H1 (cell line): ENCODE data around the gene DLG4. TPM values are rescaled to one million over a fixed set of nuclear protein-coding genes. Genes with fewer than 3 reads are reported as not detected.
A peak's percentile ranks its signal among the peaks of the same experiment; 100 is the strongest.

Source experiments
- CTCF ChIA-PET: fragments of 300-600 bp; sonication (Branson Sonifier 250); formaldehyde crosslinking; loops from one replicate; lab custom pipeline; 2021; ENCODE audit not compliant: partially characterized antibody; lab: Charles Lee
- POLR2A ChIA-PET: fragments of 300-600 bp; sonication (Branson Sonifier 250); formaldehyde crosslinking; loops from one replicate; lab custom pipeline; 2021; ENCODE audit warnings: inconsistent platforms; ENCODE audit not compliant: partially characterized antibody; lab: Charles Lee
- DNase-seq, 2 experiments: peaks; one replicate each; pipeline versions ENCODE4 v3.0.0 to v3.0.0-alpha.2; 2010 to 2022; ENCODE audit warnings: low spot score in 2 of 2, low read depth in 1 of 2, mixed read lengths in 1 of 2
- FAIRE-seq: peaks from 2 replicates; lab custom pipeline; 2011; peaks lifted over from hg19 to GRCh38; lab: Jason Lieb, UNC
- H2AFZ ChIP-seq: 2 replicates; pipeline ENCODE4 v1.8.1; 2012; ENCODE audit warnings: low read length, inconsistent platforms
- H2AK5ac ChIP-seq: 2 replicates; pipeline ENCODE4 v1.6.1; 2013; ENCODE audit warnings: low read depth, low read length
- H2BK120ac ChIP-seq: replicated peaks from 2 replicates; pipeline ENCODE3; 2013; ENCODE audit warnings: low read depth, low read length, inconsistent platforms
- H2BK12ac ChIP-seq: 2 replicates; pipeline ENCODE4 v1.6.1; 2013; ENCODE audit warnings: low read depth, low read length
- H2BK15ac ChIP-seq: 2 replicates; pipeline ENCODE4 v1.6.1; 2013; ENCODE audit warnings: low read length
- H2BK20ac ChIP-seq: 2 replicates; pipeline ENCODE4 v1.6.1; 2013; ENCODE audit warnings: low read length
- H2BK5ac ChIP-seq: 2 replicates; pipeline ENCODE4 v1.6.1; 2013; ENCODE audit warnings: low read depth, low read length
- H3K14ac ChIP-seq: 2 replicates; pipeline ENCODE4 v1.6.1; 2013; ENCODE audit warnings: inconsistent platforms; ENCODE audit not compliant: insufficient read length
- H3K18ac ChIP-seq: 2 replicates; pipeline ENCODE4 v1.6.1; 2013; ENCODE audit warnings: low read length; ENCODE audit errors: extremely low read depth
- H3K23ac ChIP-seq: 2 replicates; pipeline ENCODE4 v1.6.1; 2013; ENCODE audit warnings: inconsistent platforms; ENCODE audit not compliant: insufficient read length
- H3K23me2 ChIP-seq: 2 replicates; pipeline ENCODE4 v1.6.1; 2013; ENCODE audit warnings: low read depth, low read length
- H3K27ac ChIP-seq: 2 replicates; pipeline ENCODE4 v1.6.1; 2011; ENCODE audit warnings: low read depth, low read length, inconsistent platforms
- H3K27me3 ChIP-seq, 4 experiments: replicated peaks in 1 of 4; 1 replicate in 1 of 4; 2 replicates in 3 of 4; pipeline versions ENCODE4 v1.6.1 to v1.8.1; 2011 to 2013; ENCODE audit warnings: low read length in 3 of 4, mild to moderate bottlenecking in 3 of 4, inconsistent platforms in 2 of 4, mixed read lengths in 2 of 4, moderate library complexity in 1 of 4; ENCODE audit not compliant: control insufficient read depth in 3 of 4, insufficient read depth in 3 of 4; ENCODE audit errors: extremely low read depth in 1 of 4
- H3K36me3 ChIP-seq, 4 experiments: 2 replicates each; pipeline versions ENCODE4 v1.6.1 to v1.8.1; 2011 to 2013; ENCODE audit warnings: mild to moderate bottlenecking in 4 of 4, low read length in 3 of 4, moderate library complexity in 2 of 4, control low read depth in 1 of 4, inconsistent platforms in 1 of 4; ENCODE audit not compliant: insufficient read depth in 4 of 4, control insufficient read depth in 2 of 4
- H3K4ac ChIP-seq: replicated peaks from 2 replicates; pipeline ENCODE3; 2013; ENCODE audit warnings: low read length, low read depth, mixed read lengths, inconsistent platforms; ENCODE audit not compliant: insufficient read length
- H3K4me1 ChIP-seq, 4 experiments: replicated peaks in 1 of 4; 1 replicate in 1 of 4; 2 replicates in 3 of 4; pipeline versions ENCODE4 v1.6.1 to v1.8.1; 2011 to 2013; ENCODE audit warnings: low read length in 3 of 4, inconsistent platforms in 2 of 4, mixed read lengths in 1 of 4; ENCODE audit not compliant: insufficient read depth in 4 of 4, control insufficient read depth in 3 of 4
- H3K4me2 ChIP-seq, 2 experiments: 2 replicates each; pipeline versions ENCODE4 v1.6.1 to v1.8.1; 2011 to 2013; ENCODE audit warnings: low read depth in 2 of 2, low read length in 2 of 2, control low read depth in 1 of 2, inconsistent platforms in 1 of 2, mild to moderate bottlenecking in 1 of 2; ENCODE audit not compliant: insufficient read depth in 1 of 2
- H3K4me3 ChIP-seq, 4 experiments: fragments of 200-600, 300-600 bp in 1 of 4; sonication (generic), shearing (Covaris generic), sonication (Bioruptor Twin) in 1 of 4; 2 replicates each; pipeline versions ENCODE4 v1.5.1 to v1.8.1; 2011 to 2016; ENCODE audit warnings: low read length in 4 of 4, low read depth in 3 of 4, control low read depth in 2 of 4, inconsistent platforms in 2 of 4, mild to moderate bottlenecking in 2 of 4, mixed read lengths in 1 of 4, moderate library complexity in 1 of 4; ENCODE audit not compliant: insufficient read depth in 2 of 4; ENCODE audit errors: extremely low read depth in 1 of 4
- H3K56ac ChIP-seq: replicated peaks from 2 replicates; pipeline ENCODE3; 2013; ENCODE audit warnings: low read depth, mild to moderate bottlenecking, mixed read lengths, low read length, inconsistent platforms; ENCODE audit not compliant: insufficient read length
- H3K79me1 ChIP-seq: 2 replicates; pipeline ENCODE4 v1.6.1; 2013; ENCODE audit warnings: low read depth, low read length, control low read depth
- H3K79me2 ChIP-seq, 2 experiments: 2 replicates each; pipeline versions ENCODE4 v1.6.1 to v1.8.1; 2012 to 2013; ENCODE audit warnings: low read length in 2 of 2, mild to moderate bottlenecking in 2 of 2, inconsistent platforms in 1 of 2; ENCODE audit not compliant: insufficient read depth in 2 of 2, control insufficient read depth in 1 of 2
- H3K9ac ChIP-seq, 4 experiments: replicated peaks in 1 of 4; 1 replicate in 1 of 4; 2 replicates in 3 of 4; pipeline versions ENCODE4 v1.6.1 to v1.8.1; 2011 to 2013; ENCODE audit warnings: low read depth in 3 of 4, low read length in 3 of 4, control low read depth in 2 of 4, mild to moderate bottlenecking in 2 of 4, moderate library complexity in 2 of 4, inconsistent platforms in 1 of 4; ENCODE audit errors: extremely low read depth in 1 of 4
- H3K9me3 ChIP-seq, 2 experiments: 2 replicates each; pipeline versions ENCODE4 v1.6.1 to v1.8.1; 2012 to 2013; ENCODE audit warnings: mild to moderate bottlenecking in 2 of 2, moderate library complexity in 2 of 2, control low read depth in 1 of 2, inconsistent platforms in 1 of 2, low read depth in 1 of 2, low read length in 1 of 2, mixed read lengths in 1 of 2; ENCODE audit not compliant: insufficient read depth in 2 of 2
- H4K20me1 ChIP-seq, 2 experiments: replicated peaks in 1 of 2; 2 replicates each; pipeline versions ENCODE3 to v1.8.1; 2011 to 2013; ENCODE audit warnings: inconsistent platforms in 2 of 2, low read length in 2 of 2, mild to moderate bottlenecking in 1 of 2; ENCODE audit not compliant: insufficient read depth in 2 of 2, control insufficient read depth in 1 of 2
- H4K5ac ChIP-seq: 2 replicates; pipeline ENCODE4 v1.6.1; 2013; ENCODE audit warnings: low read length, low read depth, mixed read lengths, inconsistent platforms; ENCODE audit not compliant: insufficient read length
- H4K8ac ChIP-seq: 2 replicates; pipeline ENCODE4 v1.8.0; 2013; ENCODE audit warnings: mild to moderate bottlenecking, moderate library complexity, low read length, inconsistent platforms; ENCODE audit not compliant: insufficient read depth; ENCODE audit errors: extremely low read depth
- H4K91ac ChIP-seq: replicated peaks from 2 replicates; pipeline ENCODE3; 2013; ENCODE audit warnings: low read length, mixed read lengths, inconsistent platforms; ENCODE audit not compliant: insufficient read length
- GTF2F1 ChIP-seq: IDR thresholded peaks from 2 replicates; pipeline ENCODE4 v1.6.1; 2012; ENCODE audit warnings: low read depth, low read length, improper control_type of control experiment, borderline replicate concordance
- KDM4A ChIP-seq: IDR thresholded peaks from one replicate; pipeline ENCODE4 v1.7.1; 2012; ENCODE audit warnings: low read depth, mild to moderate bottlenecking, moderate library complexity, low read length, inconsistent platforms; ENCODE audit not compliant: severe bottlenecking
- POLR2A ChIP-seq, 2 experiments: IDR thresholded peaks; 1 replicate in 1 of 2; 2 replicates in 1 of 2; pipeline ENCODE4 v1.6.1; 2011; ENCODE audit warnings: low read depth in 2 of 2, low read length in 2 of 2, mild to moderate bottlenecking in 2 of 2; ENCODE audit errors: control extremely low read depth in 1 of 2
- POLR2AphosphoS5 ChIP-seq: IDR thresholded peaks from 2 replicates; pipeline ENCODE4 v1.6.1; 2011; ENCODE audit warnings: low read depth, low read length
- SIRT6 ChIP-seq: IDR thresholded peaks from one replicate; pipeline ENCODE4 v1.7.1; 2012; ENCODE audit warnings: low read length, inconsistent platforms
- WGBS, 2 experiments: shearing (Covaris generic) in 1 of 2; methylation state at CpG; one replicate each; pipeline versions ENCODE4 v1.1.6 to v1.1.7; 2013 to 2015; ENCODE audit warnings: low lambda C conversion rate in 2 of 2, mixed read lengths in 2 of 2, inconsistent platforms in 1 of 2, low coverage in 1 of 2, missing lambda C conversion rate in 1 of 2; ENCODE audit not compliant: insufficient replicate concordance in 2 of 2, insufficient coverage in 1 of 2, insufficient read length in 1 of 2; ENCODE audit errors: extremely low coverage in 1 of 2, missing lambda C conversion rate in 1 of 2; 5-methylcytosine and 5-hydroxymethylcytosine counted together
- polyA plus RNA-seq, 7 experiments: library from polyadenylated mRNA; depleted of rRNA in 3 of 7; stranded (reverse) in 5 of 7; unstranded in 2 of 7; fragments of >200 nt in 5 of 7; fragments of 200-250 nt in 2 of 7; gene quantifications; 1 replicate in 5 of 7; 2 replicates in 1 of 7; 4 replicates in 1 of 7; pipeline versions ENCODE4 v1.2.1 to v1.2.3, GENCODE V29; 2011 to 2013; ENCODE audit warnings: missing spikeins in 2 of 7, mixed read lengths in 2 of 7
- total RNA-seq: library from RNA; stranded (reverse); fragmentation: NEBNext Ultra II Directional; extraction: Animal tissue kit (Norgen Biotek cat#: 25700); gene quantifications from 2 replicates; pipeline ENCODE4 v1.2.1, GENCODE V29; 2021

The DLG4 gene
- total and polyA plus RNA-seq, 2 of the 8 experiments (the other 6 are each of a cell fraction or from before 2014, with no cell fraction given): 18.9 to 45.9 TPM

GRCh38 chr17:7256766-7257456 lies 37.3 kb upstream of the DLG4 start:
- Histone ChIP-seq H3K23ac (no peak overlapping the region), H3K56ac (no peak overlapping the region), H3K4me3 (no peak overlapping the region), H2AFZ (no peak overlapping the region), H2BK20ac (no peak overlapping the region), H3K9ac (no peak overlapping the region), H3K27me3 (no peaks in the 10 kb centered on the region), H3K18ac (no peak overlapping the region), H2BK15ac (no peak overlapping the region), H3K23me2 (peaks cover 12% of the 10 kb centered on the region; the same call in 1 of the 2 replicates), H3K27ac (no peak overlapping the region), H3K4me1 (peaks cover 3 to 7% (median 4%) of the 10 kb centered on the region in 4 experiments; a peak in 6 of 7 replicates), H2BK12ac (no peak overlapping the region), H4K8ac (no peak overlapping the region), H3K79me2 (peaks cover 0 to 42% of the 10 kb centered on the region in 2 experiments; a peak in 2 of 4 replicates), H3K4ac (no peak overlapping the region), H2BK120ac (no peak overlapping the region), H2AK5ac (no peak overlapping the region), H4K5ac (no peak overlapping the region), H3K79me1 (peaks cover 11% of the 10 kb centered on the region), H4K20me1 (peaks cover 6 to 13% of the 10 kb centered on the region in 2 experiments), H3K9me3 (no peaks in the 10 kb centered on the region), H3K14ac (no peak overlapping the region), H3K4me2 (no peak overlapping the region), H3K36me3 (peaks cover 2 to 41% (median 21%) of the 10 kb centered on the region in 4 experiments), H2BK5ac (no peak overlapping the region), H4K91ac (no peak overlapping the region)
- TF ChIP-seq POLR2A (IDR thresholded peaks at IDR 0.05; ENCODE audit: control extremely low read depth in 1 of 2, low read depth in 2 of 2, low read length in 2 of 2) (peak in 1 of 2 experiments; percentile 89; a peak in 2 of 3 replicates), GTF2F1 (no peak), KDM4A (no peak), SIRT6 (no peak), POLR2AphosphoS5 (peak; percentile 77; the same call in 1 of the 2 replicates)
- no peak for FAIRE-seq
- no peak for DNase-seq
- 95% methylated on average over 8 of the region's 8 CpGs; no CpG with 5 or more reads in 1 of the 2 experiments for WGBS, 2 experiments
- POLR2A ChIA-PET: interaction anchor here (0.6 to 13.7 kb wide), 21 partner anchors 8 to 319 kb away, joined by 3 to 161 read pairs (median 4); partner anchors contain the start of genes ACADVL, ACAP1, DLG4 and DVL2
- CTCF ChIA-PET: interaction anchor here (0.6 to 2.5 kb wide), 6 partner anchors 9 to 423 kb away, joined by 3 to 9 read pairs (median 4); no protein-coding TSS in a partner anchor
